ENCODE results near the gene CCR5AS.

The CCR5AS gene

DNA sequence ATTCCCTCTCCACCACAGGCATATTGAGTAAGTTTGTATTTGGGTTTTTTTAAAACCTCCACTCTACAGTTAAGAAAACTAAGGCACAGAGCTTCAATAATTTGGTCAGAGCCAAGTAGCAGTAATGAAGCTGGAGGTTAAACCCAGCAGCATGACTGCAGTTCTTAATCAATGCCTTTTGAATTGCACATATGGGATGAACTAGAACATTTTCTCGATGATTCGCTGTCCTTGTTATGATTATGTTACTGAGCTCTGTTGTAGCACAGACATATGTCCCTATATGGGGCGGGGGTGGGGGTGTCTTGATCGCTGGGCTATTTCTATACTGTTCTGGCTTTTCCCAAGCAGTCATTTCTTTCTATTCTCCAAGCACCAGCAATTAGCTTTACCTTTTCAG is 37.7 kb downstream of the CCR5AS start:
- 79 to 95% (median 90%) methylated on average over 4 of the region's 4 CpGs for WGBS, 3 donors
- H3K27ac ChIP-seq (ENCODE audit: low read depth, low read length): no peak overlapping the region

- no peak overlapping the region for H3K27ac ChIP-seq (ENCODE audit: low read depth, low read length)
- WGBS, 3 donors: 62 to 73% (median 63%) methylated on average over 7 of the region's 7 CpGs
Measured at GRCh38 chr3:46368569-46368968, 38.3 kb downstream of the CCR5AS start.

DNA sequence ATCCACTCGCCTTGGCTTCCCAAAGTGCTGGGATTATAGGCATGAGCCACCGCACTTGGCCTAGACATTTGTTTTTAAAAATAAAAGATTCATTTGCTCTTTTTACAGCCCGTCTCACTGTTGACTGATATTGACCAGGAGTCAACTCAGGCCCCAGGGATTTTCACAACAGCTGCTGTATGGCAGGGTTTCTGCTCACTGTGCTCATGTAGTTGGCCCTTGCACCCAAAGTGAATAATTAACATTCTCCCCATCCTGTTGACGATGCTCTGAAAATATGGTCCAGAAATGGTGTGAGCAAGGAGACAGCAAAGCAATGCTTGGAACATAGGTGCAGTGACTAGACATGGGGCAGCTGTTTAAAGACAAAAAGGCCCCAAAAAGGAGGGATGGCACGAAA is 39.1 kb downstream of the CCR5AS start:
- 66 to 85% (median 82%) methylated on average over 5 of the region's 5 CpGs for WGBS, 3 donors
- no peak overlapping the region for H3K27ac ChIP-seq (ENCODE audit: low read depth, low read length)

DNA sequence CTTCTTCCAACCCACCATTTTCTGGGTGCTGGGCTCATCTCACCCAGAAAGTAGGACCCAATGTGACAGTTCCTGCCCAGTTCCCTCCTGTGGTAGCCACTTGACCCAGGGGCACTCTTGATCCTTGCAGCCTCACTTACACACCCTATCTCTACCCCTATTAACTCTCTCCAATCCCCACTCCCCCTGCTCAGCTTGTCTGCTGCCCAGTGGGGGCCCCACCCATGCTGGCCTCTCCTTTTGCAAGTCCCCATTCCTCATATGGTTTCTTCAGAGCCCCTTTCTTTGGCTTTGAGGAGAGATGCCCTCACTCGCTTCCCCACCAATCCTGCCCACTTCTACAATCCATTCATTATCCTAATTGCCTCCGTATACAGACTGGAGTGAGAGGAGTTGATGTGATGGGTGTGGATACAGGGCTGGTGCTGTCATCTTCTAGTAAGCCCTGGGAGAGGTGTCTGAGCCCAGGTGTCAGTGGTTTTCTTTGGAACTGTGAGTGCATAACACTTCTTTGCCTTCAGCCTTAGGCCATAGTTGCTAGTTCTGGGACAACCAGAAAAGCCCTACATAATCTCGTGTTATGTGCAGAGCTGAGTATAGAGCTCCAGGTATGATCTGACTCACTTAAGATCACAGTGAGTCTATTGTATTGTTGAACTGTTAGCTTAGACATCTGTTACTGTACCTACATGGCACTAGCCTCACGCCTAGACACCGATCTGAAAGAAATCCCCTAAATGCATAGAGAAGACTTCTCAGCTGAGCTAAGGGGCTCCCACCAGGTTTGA is 40.9 kb downstream of the CCR5AS start:
- 79 to 93% (median 92%) methylated on average over 5 of the region's 5 CpGs for WGBS, 3 donors
- H3K27ac ChIP-seq (ENCODE audit: low read depth, low read length): no peak overlapping the region

- WGBS, 3 donors: 74 to 80% (median 79%) methylated on average over 4 of the region's 4 CpGs
- H3K27ac ChIP-seq (ENCODE audit: low read depth, low read length): no peak overlapping the region
Measured at GRCh38 chr3:46365041-46365440, 41.8 kb downstream of the CCR5AS start.

DNA sequence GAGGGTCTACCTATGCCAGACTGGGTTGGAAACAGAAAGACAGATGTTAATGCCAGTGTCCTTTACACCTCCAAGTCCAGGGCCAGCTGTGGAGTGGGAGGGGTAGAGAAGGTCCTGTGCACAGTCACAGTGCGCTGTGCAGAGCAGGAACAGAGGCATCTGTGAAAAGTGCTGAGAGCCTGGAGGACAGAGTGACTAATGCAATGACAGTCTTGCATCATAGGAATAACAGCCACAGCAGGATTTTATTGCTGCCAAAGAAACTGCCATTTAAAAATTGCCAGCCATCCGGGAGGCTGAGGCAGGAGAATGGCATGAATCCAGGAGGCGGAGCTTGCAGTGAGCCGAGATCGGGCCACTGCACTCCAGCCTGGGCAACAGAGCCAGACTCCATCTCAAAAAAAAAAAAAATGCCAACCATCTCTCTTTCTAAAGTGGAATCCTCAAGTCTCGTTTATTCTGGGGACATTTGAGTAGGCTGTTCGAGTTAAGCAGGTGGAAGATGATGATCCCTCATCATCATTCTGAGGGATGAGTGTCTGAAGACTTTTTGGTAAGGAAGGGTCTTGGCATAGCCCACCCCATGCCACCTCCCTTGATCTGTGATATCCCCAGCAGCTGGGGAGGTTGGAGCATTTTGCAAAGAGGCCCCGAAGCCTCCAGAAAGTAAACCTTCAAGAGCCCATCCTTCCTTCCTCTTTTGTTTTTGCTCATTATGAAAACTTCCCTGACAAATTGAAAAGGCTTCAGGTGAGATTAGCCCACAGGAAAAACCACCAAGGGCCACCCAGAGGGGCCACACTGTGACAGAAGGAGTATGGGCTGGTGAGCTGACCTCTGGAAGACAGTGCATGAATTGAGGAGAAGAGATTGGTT is 45.2 kb downstream of the CCR5AS start:
- 45 to 66% (median 49%) methylated on average over 8 of the region's 8 CpGs for WGBS, 3 donors
- H3K27ac ChIP-seq (ENCODE audit: low read depth, low read length): no peak overlapping the region

DNA sequence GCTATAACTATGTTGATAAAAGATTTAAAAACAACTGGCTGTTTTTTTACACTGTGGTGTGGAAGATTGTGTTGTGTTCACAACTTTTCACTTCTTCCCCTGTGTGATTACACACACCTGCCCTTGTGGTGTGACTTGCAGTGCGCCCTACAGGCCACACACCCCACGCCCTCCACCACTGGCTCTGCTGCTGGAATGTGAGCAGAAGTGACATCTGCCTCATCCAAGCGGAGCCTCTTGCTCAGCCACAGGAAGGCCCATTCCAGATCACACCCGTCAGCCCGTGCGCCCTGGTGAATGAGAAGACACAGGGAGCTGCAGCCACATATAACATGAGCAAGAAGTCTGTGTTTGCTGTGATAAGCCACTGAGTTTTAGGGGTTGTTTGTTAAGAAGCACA is 46.0 kb downstream of the CCR5AS start:
- 57 to 65% (median 58%) methylated on average over 6 of the region's 6 CpGs for WGBS, 3 donors
- no peak overlapping the region for H3K27ac ChIP-seq (ENCODE audit: low read depth, low read length)

GRCh38 chr3:46359733-46360493 is 47.0 kb downstream of the CCR5AS start:
- 35 to 60% (median 40%) methylated on average over 11 of the region's 11 CpGs for WGBS, 3 donors
- H3K27ac ChIP-seq (ENCODE audit: low read depth, low read length): no peak overlapping the region

GRCh38 chr3:46358466-46358865 is 48.4 kb downstream of the CCR5AS start:
- WGBS, 3 donors: 75 to 90% (median 84%) methylated on average over 6 of the region's 6 CpGs
- H3K27ac ChIP-seq (ENCODE audit: low read depth, low read length): no peak overlapping the region

DNA sequence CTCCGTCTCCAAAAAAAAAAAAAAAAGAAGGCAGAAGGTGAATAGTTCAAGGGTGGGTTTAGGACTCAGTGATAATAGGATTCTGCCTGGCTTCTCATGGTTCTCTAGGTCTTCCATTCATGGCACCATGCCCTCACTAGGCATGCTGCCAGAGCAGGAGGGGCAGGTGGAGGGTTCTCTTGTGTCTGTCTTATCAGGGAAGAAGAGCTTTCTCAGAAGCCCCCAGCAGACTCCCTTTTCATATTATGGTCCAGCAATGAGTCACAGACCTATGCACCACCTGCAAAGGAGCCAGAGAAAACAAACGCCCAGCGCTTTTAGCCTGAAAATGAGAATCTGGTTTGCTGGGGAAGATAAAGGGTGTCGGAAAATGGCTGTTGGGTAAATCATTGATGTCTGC is 50.0 kb downstream of the CCR5AS start:
- 59 to 86% (median 79%) methylated on average over 4 of the region's 4 CpGs for WGBS, 3 donors
- H3K27ac ChIP-seq (ENCODE audit: low read depth, low read length): no peak overlapping the region

DNA sequence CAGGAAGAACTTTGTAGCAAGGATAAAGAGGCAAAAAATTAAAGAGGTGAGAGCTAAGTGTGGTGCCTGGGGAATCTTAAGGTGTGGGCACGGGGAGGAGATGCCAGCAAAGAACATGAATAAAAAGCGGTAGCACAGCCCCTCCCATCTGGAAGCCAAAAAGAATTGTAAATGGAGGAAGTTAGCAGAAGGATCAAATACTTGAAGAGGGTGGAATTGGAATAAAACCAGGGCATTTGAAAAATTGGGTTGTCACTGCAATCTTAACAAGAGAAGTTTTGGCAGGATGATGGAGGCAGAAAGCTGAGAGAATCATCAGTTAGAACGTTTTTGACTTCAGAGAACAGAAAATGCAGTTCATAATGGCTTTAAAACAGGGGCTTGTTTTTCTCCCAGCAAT is 50.6 kb downstream of the CCR5AS start:
- no peak overlapping the region for H3K27ac ChIP-seq (ENCODE audit: low read depth, low read length)

GRCh38 chr3:46354984-46355383 is 51.9 kb downstream of the CCR5AS start:
- no peak overlapping the region for H3K27ac ChIP-seq (ENCODE audit: low read depth, low read length)

More for the DNA sequence above, 50.6 kb downstream of the CCR5AS start:
- WGBS, 3 donors: 60 to 68% (median 64%) methylated on average over 3 of the region's 3 CpGs

DNA sequence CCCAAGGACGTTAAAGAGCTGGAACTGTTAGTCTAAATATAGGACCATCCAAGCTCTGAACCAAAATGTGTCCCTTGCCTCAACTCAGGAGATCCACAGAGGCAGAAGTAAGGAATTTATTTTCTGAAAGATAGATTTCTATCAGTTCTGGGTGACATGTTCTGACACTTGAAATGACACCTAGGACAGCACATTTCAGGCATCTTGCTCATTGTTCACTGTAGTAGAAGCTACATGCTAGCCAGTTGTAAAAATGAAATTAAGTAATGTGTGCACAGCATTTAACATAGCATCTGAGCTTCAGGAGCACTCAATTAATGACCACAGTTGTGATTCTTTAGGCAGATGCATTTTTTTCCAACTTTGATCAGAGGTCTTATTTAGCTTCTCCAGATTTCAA is 52.4 kb downstream of the CCR5AS start:
- H3K27ac ChIP-seq (ENCODE audit: low read depth, low read length): no peak overlapping the region
- WGBS, 3 donors: 33 to 53% (median 40%) methylated on average over 1 of the region's 1 CpG

GRCh38 chr3:46353647-46354410 is 53.0 kb downstream of the CCR5AS start, which contains the start of gene CCR2:
TSS of gene CCR2 (plus strand) at chr3:46354111. CDS start at chr3:46357528, 3,417 bp downstream.
- no peak within 1 kb of the TSS for H3K27ac ChIP-seq (ENCODE audit: low read depth, low read length)
- WGBS, 3 donors: 56 to 60% (median 58%) methylated on average over 7 of the region's 7 CpGs

DNA sequence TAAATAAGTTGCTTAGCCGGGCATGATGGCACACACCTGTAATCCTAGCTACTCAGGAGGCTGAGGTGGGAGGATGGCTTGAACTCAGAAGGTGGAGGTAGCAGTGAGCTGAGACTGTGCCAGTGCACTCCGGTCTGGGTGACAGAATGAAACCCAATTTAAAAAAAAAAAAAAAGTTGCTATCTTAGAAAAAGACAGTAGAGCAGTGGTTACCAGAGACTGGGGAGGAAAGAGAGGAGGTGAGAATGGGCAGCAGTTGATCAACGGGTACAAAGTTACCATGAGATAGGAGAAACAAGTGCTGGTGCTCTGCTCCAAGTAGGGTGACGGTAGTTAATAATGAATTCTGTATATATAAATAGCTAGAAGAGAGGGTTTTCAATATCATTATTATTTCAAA is 53.8 kb downstream of the CCR5AS start:
- H3K27ac ChIP-seq (ENCODE audit: low read depth, low read length): no peak overlapping the region
- WGBS, 3 donors: 67 to 76% (median 70%) methylated on average over 4 of the region's 4 CpGs

GRCh38 chr3:46351646-46352045 is 55.2 kb downstream of the CCR5AS start:
- WGBS, 3 donors: 77 to 91% (median 87%) methylated on average over 3 of the region's 3 CpGs
- no peak overlapping the region for H3K27ac ChIP-seq (ENCODE audit: low read depth, low read length)

DNA sequence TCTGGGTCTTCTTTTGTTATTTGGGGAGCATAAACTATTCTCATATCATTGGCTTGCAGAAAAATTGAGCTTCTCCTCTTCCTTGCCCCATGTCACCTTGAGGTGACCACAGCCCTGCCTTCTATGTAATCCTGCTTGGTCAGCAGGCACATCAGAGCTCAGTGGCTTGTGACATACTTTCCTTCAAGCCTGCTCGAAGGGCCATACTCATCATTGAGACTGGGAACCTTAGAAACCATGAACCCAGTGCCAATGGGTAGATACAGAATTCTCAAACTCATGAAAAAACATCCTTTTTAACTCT is 56.7 kb downstream of the CCR5AS start:
- no peak overlapping the region for H3K27ac ChIP-seq (ENCODE audit: low read depth, low read length)
- WGBS, 3 donors: 53 to 69% (median 57%) methylated on average over 1 of the region's 1 CpG

GRCh38 chr3:46349484-46350261 is 57.2 kb downstream of the CCR5AS start:
- no peak overlapping the region for H3K27ac ChIP-seq (ENCODE audit: low read depth, low read length)
- 50 to 66% (median 63%) methylated on average over 2 of the region's 2 CpGs for WGBS, 3 donors
